BLaER1 treated with 17β-estradiol and CSF1 and Interleukin-3, amounts not matched to agents 10 nM and 100 nM (cell line): ENCODE data around the gene NDUFAF2.
"Not testable (repeated sequence)": the region's sequence is repeated elsewhere in the genome, so short reads cannot be mapped to it uniquely, and the experiment has no call there.

Experiments used
- H3K27ac ChIP-seq, 11 experiments: shearing (Covaris generic); formaldehyde crosslinking; 2 replicates each; pipeline ENCODE4 v1.8.1; 2022
- H3K27me3 ChIP-seq, 11 experiments: shearing (Covaris generic); formaldehyde crosslinking; 2 replicates each; pipeline ENCODE4 v1.8.1; 2022
- H3K36me3 ChIP-seq, 11 experiments: shearing (Covaris generic); formaldehyde crosslinking; 2 replicates each; pipeline ENCODE4 v1.8.1; 2022
- H3K4me1 ChIP-seq, 10 experiments: shearing (Covaris generic); formaldehyde crosslinking; 2 replicates each; pipeline ENCODE4 v1.8.1; 2022
- H3K4me2 ChIP-seq, 11 experiments: shearing (Covaris generic); formaldehyde crosslinking; 2 replicates each; pipeline ENCODE4 v1.8.1; 2022
- H3K4me3 ChIP-seq, 10 experiments: shearing (Covaris generic); formaldehyde crosslinking; 2 replicates each; pipeline ENCODE4 v1.8.1; 2022
- H3K9ac ChIP-seq, 11 experiments: shearing (Covaris generic); formaldehyde crosslinking; 2 replicates each; pipeline ENCODE4 v1.8.1; 2022
- H3K9me3 ChIP-seq, 11 experiments: shearing (Covaris generic); formaldehyde crosslinking; replicated peaks in 1 of 11; 2 replicates each; pipeline ENCODE4 v1.8.1; 2022
- H4K20me1 ChIP-seq, 11 experiments: shearing (Covaris generic); formaldehyde crosslinking; 2 replicates each; pipeline ENCODE4 v1.8.1; 2022
- Cebpa-rat ChIP-seq, 11 experiments: shearing (Covaris generic); IDR thresholded peaks; 2 replicates each; pipeline ENCODE4 v1.8.1; 2022

NDUFAF2 gene

DNA sequence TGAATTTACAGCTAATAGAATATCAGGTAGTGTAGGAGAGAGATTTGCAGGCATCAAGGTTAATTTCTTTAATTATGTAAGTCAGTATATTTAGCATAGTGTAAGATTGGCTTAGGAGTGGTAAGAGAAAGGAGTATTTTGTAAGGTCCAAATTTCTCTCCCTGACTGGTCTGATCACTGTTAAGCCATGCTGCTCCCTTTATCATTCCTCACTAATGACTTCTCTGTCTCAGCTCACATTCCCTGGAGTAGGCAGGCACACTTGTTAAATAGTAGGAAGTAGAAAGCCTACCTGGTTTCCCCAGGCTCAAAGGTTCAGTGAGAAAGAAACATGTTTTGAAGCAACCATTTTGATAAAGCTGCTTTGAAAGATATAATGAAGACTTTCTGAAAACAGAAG lies 126.5 kb downstream of the NDUFAF2 start:
- H3K4me2 ChIP-seq, result no peak overlapping the region
- no peak overlapping the region for H3K27ac ChIP-seq
- no peaks in the 10 kb centered on the region for H3K27me3 ChIP-seq
- H3K9ac ChIP-seq, result no peak overlapping the region
- H3K36me3 ChIP-seq, result peaks cover 16 to 30% (median 25%) of the 10 kb centered on the region in 11 experiments
- TF ChIP-seq Cebpa-rat (IDR thresholded peaks at IDR 0.05), result no peak
- H3K4me3 ChIP-seq, result no peak overlapping the region
- peaks cover 0 to 16% (median 4%) of the 10 kb centered on the region in 11 experiments; a peak in 11 of 22 replicates for H3K9me3 ChIP-seq
- peaks cover 0 to 4% (median 0%) of the 10 kb centered on the region in 10 experiments; a peak in 6 of 20 replicates for H3K4me1 ChIP-seq
- H4K20me1 ChIP-seq, result no peaks in the 10 kb centered on the region

DNA sequence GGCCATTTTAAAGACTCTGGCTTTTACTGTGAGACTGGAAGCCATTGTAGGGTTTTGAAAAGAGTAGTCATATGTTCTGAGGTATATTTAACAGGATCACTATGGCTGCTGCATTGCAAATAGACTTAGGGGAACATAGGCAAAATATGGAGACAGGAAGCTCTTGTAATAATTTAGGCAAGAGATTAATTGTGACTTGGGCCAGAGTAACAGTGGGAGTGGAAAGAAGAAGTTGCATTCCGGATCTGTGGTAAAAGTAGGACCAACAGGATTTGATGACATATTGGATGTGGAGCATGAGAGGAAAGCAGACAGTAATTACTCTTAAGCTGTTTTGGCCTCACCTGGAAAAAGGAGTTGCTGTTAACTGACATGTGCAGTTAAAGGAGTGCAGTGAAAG lies 131.6 kb downstream of the NDUFAF2 start:
- H3K4me1 ChIP-seq, result peaks cover 0 to 17% (median 0%) of the 10 kb centered on the region in 10 experiments; a peak in 7 of 20 replicates
- H3K4me3 ChIP-seq, result no peak overlapping the region
- no peaks in the 10 kb centered on the region for H4K20me1 ChIP-seq
- H3K27me3 ChIP-seq, result no peaks in the 10 kb centered on the region
- H3K4me2 ChIP-seq, result peak overlapping the region in 3 of 11 experiments; percentile 20 to 45 (median 39); a peak in 5 of 22 replicates
- H3K27ac ChIP-seq, result no peak overlapping the region
- H3K9me3 ChIP-seq, result peaks cover 0 to 12% (median 3%) of the 10 kb centered on the region in 11 experiments; a peak in 7 of 22 replicates
- no peak overlapping the region for H3K9ac ChIP-seq
- H3K36me3 ChIP-seq, result peaks cover 20 to 38% (median 31%) of the 10 kb centered on the region in 11 experiments
- no peak for TF ChIP-seq Cebpa-rat (IDR thresholded peaks at IDR 0.05)

DNA sequence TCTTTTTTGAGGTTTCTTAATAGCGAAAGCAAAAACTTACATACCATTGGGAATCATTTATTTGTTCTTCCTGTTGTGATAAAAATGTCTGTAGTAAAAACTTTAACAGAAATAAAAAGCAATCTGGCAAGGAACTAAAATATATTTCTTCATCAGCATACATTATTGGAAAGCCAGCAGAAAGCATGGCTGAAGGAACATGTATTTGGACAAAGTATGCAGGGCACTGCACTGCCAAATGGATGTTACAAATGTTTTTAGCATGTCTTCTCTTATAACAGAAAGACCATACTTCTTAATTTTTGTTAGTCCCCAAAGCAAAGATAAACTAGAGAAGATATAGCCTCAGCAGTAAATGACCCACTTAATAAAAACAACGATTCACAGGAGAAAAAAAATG lies 136.7 kb downstream of the NDUFAF2 start:
- Histone ChIP-seq H3K9ac (no peak overlapping the region), H4K20me1 (no peaks in the 10 kb centered on the region), H3K4me1 (peaks cover 0 to 11% (median 0%) of the 10 kb centered on the region in 10 experiments; a peak in 7 of 20 replicates), H3K36me3 (peaks cover 10 to 38% (median 14%) of the 10 kb centered on the region in 11 experiments; a peak in 16 of 22 replicates), H3K4me2 (no peak overlapping the region), H3K4me3 (no peak overlapping the region), H3K9me3 (peaks cover 0 to 14% (median 3%) of the 10 kb centered on the region in 11 experiments; a peak in 10 of 22 replicates), H3K27me3 (no peaks in the 10 kb centered on the region), H3K27ac (no peak overlapping the region)
- no peak for TF ChIP-seq Cebpa-rat (IDR thresholded peaks at IDR 0.05)

DNA sequence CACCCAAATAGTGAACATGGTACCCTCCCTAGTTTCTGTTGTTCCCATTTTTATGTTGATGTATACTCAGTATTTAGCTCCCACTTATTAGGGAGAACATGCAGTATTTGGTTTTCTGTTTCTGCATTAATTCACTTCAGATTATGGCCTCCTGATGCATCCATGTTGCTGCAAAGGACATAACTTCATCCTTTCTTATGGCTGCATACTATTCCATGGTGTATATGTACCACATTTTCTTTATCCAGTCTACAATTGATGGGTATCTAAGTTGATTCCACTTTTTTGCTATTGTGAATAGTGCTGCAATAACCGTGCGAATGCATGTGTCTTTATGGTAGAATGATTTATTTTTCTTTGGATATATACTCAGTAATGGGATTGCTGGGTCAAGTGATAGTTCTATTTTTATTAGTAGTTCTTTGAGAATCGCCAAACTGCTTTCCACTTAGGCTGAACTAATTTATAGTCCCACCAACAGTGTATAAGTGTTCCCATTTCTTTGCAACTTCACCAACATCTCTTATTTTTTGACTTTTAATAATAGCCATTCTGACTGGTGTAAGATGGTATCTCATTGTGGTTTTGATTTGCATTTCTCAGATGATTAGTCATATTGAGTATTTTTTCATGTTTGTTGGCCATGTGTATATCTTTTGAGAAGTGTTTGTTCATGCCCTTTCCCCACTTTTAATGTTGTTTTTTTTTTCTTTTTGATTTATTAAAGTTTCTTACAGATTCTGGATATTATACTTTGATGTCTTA lies 137.7 kb downstream of the NDUFAF2 start:
- H3K4me3 ChIP-seq, result no peak overlapping the region
- no peak overlapping the region for H3K9ac ChIP-seq
- TF ChIP-seq Cebpa-rat (IDR thresholded peaks at IDR 0.05), result no peak
- no peak overlapping the region for H3K27ac ChIP-seq
- H3K4me2 ChIP-seq, result no peak overlapping the region
- H3K9me3 ChIP-seq, result peaks cover 0 to 14% (median 4%) of the 10 kb centered on the region in 11 experiments; a peak in 10 of 22 replicates
- H3K36me3 ChIP-seq, result peaks cover 10 to 47% (median 19%) of the 10 kb centered on the region in 11 experiments; a peak in 17 of 22 replicates
- H3K4me1 ChIP-seq, result peaks cover 0 to 2% (median 0%) of the 10 kb centered on the region in 10 experiments; a peak in 3 of 20 replicates
- H3K27me3 ChIP-seq, result no peaks in the 10 kb centered on the region
- H4K20me1 ChIP-seq, result no peaks in the 10 kb centered on the region

DNA sequence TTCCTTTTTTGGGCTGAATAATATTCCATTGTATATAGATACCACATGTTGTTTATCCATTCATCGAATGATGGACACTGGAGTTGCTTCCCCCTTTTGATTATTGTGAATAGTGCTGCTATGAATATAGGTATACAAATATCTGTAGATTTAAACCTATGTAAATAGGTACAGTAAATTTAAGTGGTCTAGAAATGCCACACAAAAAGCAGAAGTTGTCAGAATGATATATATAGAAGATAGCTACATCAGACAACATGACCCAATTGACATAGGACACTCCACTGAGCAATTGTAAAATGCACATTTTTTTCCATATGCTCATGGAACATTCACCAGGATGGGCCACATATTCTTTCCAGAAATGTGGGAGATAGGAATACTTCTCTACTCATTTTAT lies 139.7 kb downstream of the NDUFAF2 start:
- peaks cover 0 to 14% (median 4%) of the 10 kb centered on the region in 11 experiments; a peak in 10 of 22 replicates for H3K9me3 ChIP-seq
- no peaks in the 10 kb centered on the region for H3K27me3 ChIP-seq
- no peak overlapping the region for H3K27ac ChIP-seq
- no peak overlapping the region for H3K4me3 ChIP-seq
- no peaks in the 10 kb centered on the region for H4K20me1 ChIP-seq
- no peak overlapping the region for H3K4me2 ChIP-seq
- H3K36me3 ChIP-seq, result peaks cover 5 to 42% (median 16%) of the 10 kb centered on the region in 11 experiments; a peak in 18 of 22 replicates
- TF ChIP-seq Cebpa-rat (IDR thresholded peaks at IDR 0.05), result no peak
- H3K4me1 ChIP-seq, result no peaks in the 10 kb centered on the region; a peak in 1 of 20 replicates
- no peak overlapping the region for H3K9ac ChIP-seq

DNA sequence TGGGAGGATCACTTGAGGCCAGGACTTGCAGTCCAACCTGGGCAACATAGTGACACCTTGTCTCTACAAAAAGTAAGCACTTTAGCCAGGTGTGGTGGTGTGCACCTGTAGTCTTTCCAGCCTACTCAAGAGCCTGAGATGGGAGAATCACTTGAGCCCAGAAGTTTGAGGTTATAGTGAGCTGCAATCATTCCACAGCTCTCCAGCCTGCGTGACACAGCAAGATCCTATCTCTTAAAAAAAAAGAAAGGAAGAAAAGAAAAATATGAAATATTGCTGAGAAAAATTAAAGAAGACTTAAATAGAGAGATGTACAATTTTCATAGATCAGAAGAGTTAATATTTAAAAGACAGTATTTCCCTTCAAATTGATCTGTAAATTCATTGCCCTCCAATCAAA lies 140.9 kb downstream of the NDUFAF2 start:
- Histone ChIP-seq H3K4me2 (no peak overlapping the region), H3K9ac (no peak overlapping the region), H4K20me1 (no peaks in the 10 kb centered on the region), H3K9me3 (peaks cover 0 to 14% (median 4%) of the 10 kb centered on the region in 11 experiments; a peak in 10 of 22 replicates), H3K36me3 (peaks cover 5 to 41% (median 15%) of the 10 kb centered on the region in 11 experiments; a peak in 19 of 22 replicates), H3K27me3 (no peaks in the 10 kb centered on the region), H3K4me1 (no peaks in the 10 kb centered on the region; a peak in 1 of 20 replicates), H3K27ac (no peak overlapping the region), H3K4me3 (no peak overlapping the region)
- TF ChIP-seq Cebpa-rat (IDR thresholded peaks at IDR 0.05), result no peak

DNA sequence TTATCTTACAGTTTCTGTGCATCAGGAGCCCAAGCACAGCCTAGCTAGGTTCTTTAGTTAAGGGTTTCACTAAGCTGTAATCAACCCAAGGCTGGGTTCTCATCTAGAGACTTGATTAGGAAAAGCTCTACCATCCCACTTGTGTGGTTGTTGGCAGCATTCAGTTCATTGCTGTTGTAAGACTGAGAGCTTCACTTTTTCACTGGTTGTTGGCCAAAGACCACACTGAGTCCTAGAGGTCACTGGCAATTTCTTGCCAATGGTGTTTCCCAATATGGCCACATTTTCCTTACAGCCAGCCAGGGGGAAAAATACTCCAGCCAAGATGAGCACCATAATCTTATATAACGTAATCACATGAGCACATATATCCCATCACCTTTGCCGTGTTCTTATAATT lies 142.9 kb downstream of the NDUFAF2 start:
- Histone ChIP-seq H4K20me1 (no peaks in the 10 kb centered on the region; a peak in 2 of 22 replicates), H3K36me3 (peaks cover 7 to 37% (median 13%) of the 10 kb centered on the region in 11 experiments; a peak in 18 of 22 replicates), H3K27me3 (no peaks in the 10 kb centered on the region), H3K9me3 (peaks cover 9 to 19% (median 13%) of the 10 kb centered on the region in 11 experiments), H3K4me1 (no peaks in the 10 kb centered on the region; a peak in 1 of 20 replicates), H3K9ac (no peak overlapping the region), H3K4me2 (no peak overlapping the region), H3K27ac (no peak overlapping the region), H3K4me3 (no peak overlapping the region)
- TF ChIP-seq Cebpa-rat (IDR thresholded peaks at IDR 0.05), result no peak

DNA sequence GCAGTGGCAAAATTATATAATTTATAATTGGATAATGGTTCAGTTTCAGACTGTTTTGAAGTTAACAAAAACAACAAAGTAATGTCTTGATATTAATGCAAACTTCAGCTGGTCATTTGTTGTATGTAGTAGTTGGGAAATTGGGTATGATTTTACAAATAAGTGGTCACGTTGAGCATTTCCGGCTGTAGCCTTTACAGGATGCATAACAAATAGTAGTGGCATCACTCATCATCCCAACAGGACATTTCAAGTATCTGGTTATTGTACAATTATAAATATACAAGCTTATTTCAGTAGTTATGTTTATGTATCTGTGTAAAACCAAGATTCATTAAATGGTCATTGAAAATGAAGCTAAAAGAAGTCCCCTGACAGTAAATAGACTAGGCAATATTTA lies 144.3 kb downstream of the NDUFAF2 start:
- H3K27me3 ChIP-seq, result no peaks in the 10 kb centered on the region
- no peak overlapping the region for H3K4me2 ChIP-seq
- H3K4me3 ChIP-seq, result no peak overlapping the region
- no peak overlapping the region for H3K9ac ChIP-seq
- H4K20me1 ChIP-seq, result no peaks in the 10 kb centered on the region; a peak in 2 of 22 replicates
- H3K27ac ChIP-seq, result no peak overlapping the region
- no peaks in the 10 kb centered on the region; a peak in 1 of 20 replicates for H3K4me1 ChIP-seq
- peaks cover 8 to 16% (median 12%) of the 10 kb centered on the region in 11 experiments for H3K9me3 ChIP-seq
- no peak for TF ChIP-seq Cebpa-rat (IDR thresholded peaks at IDR 0.05)
- peaks cover 0 to 30% (median 8%) of the 10 kb centered on the region in 11 experiments; a peak in 9 of 22 replicates for H3K36me3 ChIP-seq

DNA sequence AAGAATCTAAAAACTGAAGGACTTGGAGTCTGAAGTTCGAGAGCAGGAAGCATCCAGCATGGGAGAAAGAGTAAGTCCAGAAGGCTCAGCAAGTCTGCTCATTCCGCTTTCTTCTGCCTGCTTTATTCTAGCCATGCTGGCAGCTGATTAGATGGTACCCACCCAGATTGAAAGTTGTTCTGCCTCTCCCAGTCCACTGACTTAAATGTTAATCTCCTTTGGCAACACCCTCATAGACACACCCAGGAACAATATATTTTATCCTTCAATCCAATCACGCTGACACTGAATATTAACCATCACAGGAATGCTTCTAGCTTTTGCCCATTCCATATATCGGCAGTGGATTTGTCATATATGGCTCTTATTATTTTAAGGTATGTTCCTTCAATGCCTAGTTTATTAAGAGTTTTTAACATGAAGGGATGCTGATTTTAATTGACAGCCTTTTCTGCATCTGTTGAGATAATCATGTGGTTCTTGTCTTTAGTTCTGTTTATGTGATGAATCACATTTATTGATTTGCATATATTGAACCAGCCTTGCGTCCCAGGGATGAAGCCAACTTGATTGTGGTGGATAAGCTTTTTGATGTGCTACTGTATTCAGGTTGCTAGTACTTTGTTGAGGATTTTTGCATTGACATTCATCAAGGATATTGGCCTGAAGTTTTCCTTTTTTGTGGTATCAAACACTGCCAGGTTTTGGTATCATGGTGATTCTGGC lies 148.2 kb downstream of the NDUFAF2 start:
- H3K9ac ChIP-seq, H3K4me1 ChIP-seq, H4K20me1 ChIP-seq, H3K4me3 ChIP-seq, H3K27ac ChIP-seq, H3K4me2 ChIP-seq, H3K27me3 ChIP-seq: not testable (repeated sequence)
- Histone ChIP-seq H3K36me3 (peaks cover 5 to 26% (median 9%) of the 10 kb centered on the region in 11 experiments; a peak in 14 of 22 replicates), H3K9me3 (peaks cover 8 to 27% (median 16%) of the 10 kb centered on the region in 11 experiments)
